Heart right ventricle (tissue), 16 donors: ENCODE data around the gene ST6GALNAC3. TPM values are rescaled to one million over a fixed set of nuclear protein-coding genes. Genes with fewer than 3 reads are reported as not detected.

Experiments used
- ATAC-seq, 8 donors: fragments of 200-7000 bp; cut with Tn5 transposase; one replicate each; pipeline ENCODE4 v1.9.1; 2020; ENCODE audit warnings: mild to moderate bottlenecking in 8 of 8, moderate library complexity in 8 of 8, moderate number of reproducible peaks in 1 of 8
- DNase-seq, 2 donors: peaks; one replicate each; pipeline ENCODE4 v3.0.0-alpha.2; 2020
- H3K27ac ChIP-seq, 10 donors: fragments of 200-600 bp; sonication (generic) in 2 of 10; one replicate each; pipeline versions ENCODE4 v1.5.0 to v1.8.0; 2020 to 2022; ENCODE audit warnings: mild to moderate bottlenecking in 3 of 10
- H3K27me3 ChIP-seq, 7 donors: fragments of 200-600 bp; one replicate each; pipeline ENCODE4 v1.8.0; 2021 to 2022; ENCODE audit warnings: mild to moderate bottlenecking in 2 of 7
- H3K36me3 ChIP-seq, 9 donors: fragments of 200-600 bp; sonication (generic) in 1 of 9; one replicate each; pipeline versions ENCODE4 v1.5.0 to v1.8.0; 2020 to 2022; ENCODE audit warnings: mild to moderate bottlenecking in 2 of 9
- H3K4me1 ChIP-seq, 9 donors: fragments of 200-600 bp; sonication (generic) in 1 of 9; one replicate each; pipeline versions ENCODE4 v1.5.0 to v1.8.0; 2020 to 2022; ENCODE audit warnings: mild to moderate bottlenecking in 4 of 9
- H3K4me3 ChIP-seq, 10 donors: fragments of 200-600 bp; sonication (generic) in 2 of 10; one replicate each; pipeline versions ENCODE4 v1.5.0 to v1.8.0; 2020 to 2022; ENCODE audit warnings: mild to moderate bottlenecking in 7 of 10, moderate library complexity in 2 of 10
- H3K9me3 ChIP-seq, 11 donors: fragments of 200-600 bp in 10 of 11; sonication (generic) in 2 of 11; one replicate each; pipeline versions ENCODE4 v1.5.0 to v1.8.0; 2013 to 2022; ENCODE audit warnings: mild to moderate bottlenecking in 2 of 11, control low read depth in 1 of 11, moderate library complexity in 1 of 11
- CTCF ChIP-seq, 9 donors: fragments of 200-600 bp; sonication (generic) in 2 of 9; IDR thresholded peaks; one replicate each; pipeline versions ENCODE4 v1.5.0 to v1.8.0; 2021 to 2022; ENCODE audit warnings: antibody characterized with exemption in 9 of 9, mild to moderate bottlenecking in 5 of 9, moderate library complexity in 1 of 9
- WGBS, 2 donors: extraction: QIAGEN DNeasy Blood & Tissue Kit; methylation state at CpG; one replicate each; pipeline ENCODE4 v1.1.7; 2013; ENCODE audit warnings: inconsistent platforms in 1 of 2; 5-methylcytosine and 5-hydroxymethylcytosine counted together
- intact Hi-C, 10 donors: fragments of 100-400 bp; cut with DNase I; formaldehyde crosslinking; loops; one replicate each; pipeline versions ENCODE4 v1.11.1 to v1.14.2; 2022
- polyA plus RNA-seq, 2 donors: library from polyadenylated mRNA; stranded (reverse); fragments of 200-250 nt; gene quantifications; one replicate each; pipeline ENCODE4 v1.2.3, GENCODE V29; 2013
- total RNA-seq, 10 donors: library from RNA; stranded (reverse); fragmentation: NEBNext Ultra II Directional in 3 of 10; extraction: Animal tissue kit (Norgen Biotek cat#: 25700) in 3 of 10; gene quantifications; one replicate each; pipeline versions ENCODE4 v1.2.1 to v1.2.4, GENCODE V29; 2021 to 2023
- donor health status: Arrhythmogenic right ventricular cardiomyopathy.
- donor health status: ischemic (EF 13 %, LVEDD 7.1; RV severe dilation, severe dysfunction).
- donor health status: healthy with polysubstance abuse.
- donor health status: DM: no; HTN: yes; CAD: no.
- donor health status: DM: no; HTN: no; CAD: no.
- donor health status: ischemic (EF 25% LVEDD 6.9; RV normal size, moderate dysfunction).
- donor health status: ischemic (EF 25% LVEDD 5.7; RV mildly dilated, moderate dysfunction).
- donor health status: healthy.
- donor health status: DM: yes; HTN: yes; CAD: no.
- donor health status: Ischemic cardiomyopathy.
- donor health status: ischemic (EF 35%, LVEDD 5.7; RV mildly dilated, moderate dysfunction).
- donor health status: nonischemic (EF 11% LVEDD 7.7; RV severe dilation, severe dysfunction).
- donor health status: DM: yes; HTN: yes; CAD: no.
- donor health status: PGD.
- donor health status: ischemic (EF 29% LVEDD 5.4; RV normal size, mild dysfunction).
- donor health status: nonischemic (EF 23%, LVEDD 6.1; RV moderate dilation, normal function).

The ST6GALNAC3 gene
- total and polyA plus RNA-seq, 12 donors = 2.8 to 10.3 (median 4.8) TPM

DNA sequence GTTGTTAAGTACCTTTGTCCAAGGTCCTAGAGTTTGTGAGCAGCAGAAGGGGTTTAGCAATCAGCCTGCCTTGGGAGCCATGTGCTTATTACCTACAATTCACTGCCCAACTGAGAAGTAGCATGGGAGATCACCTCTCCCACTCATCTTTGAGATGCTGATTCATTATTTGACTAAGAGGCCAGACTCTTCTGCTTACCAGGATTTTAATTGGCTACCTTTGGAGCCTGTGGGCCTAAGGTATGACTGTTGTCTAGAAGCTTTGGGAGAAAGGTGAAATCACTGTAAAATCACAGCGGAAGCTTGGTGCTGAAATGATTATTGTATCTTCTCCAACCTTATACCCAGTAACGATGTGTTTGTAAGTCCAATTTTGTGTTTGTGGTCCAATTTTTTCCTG, 213.4 kb downstream of the ST6GALNAC3 start:
- Histone ChIP-seq H3K4me1 (peaks cover 0 to 7% (median 0%) of the 10 kb centered on the region in 9 donors), H3K9me3 (no peaks in the 10 kb centered on the region), H3K36me3 (no peaks in the 10 kb centered on the region), H3K27ac (no peak overlapping the region), H3K4me3 (no peak overlapping the region), H3K27me3 (no peaks in the 10 kb centered on the region)
- no peak for ATAC-seq
- WGBS, 2 donors = 97 to 98% methylated on average over 2 of the region's 2 CpGs
- intact Hi-C loops = no loop called here
- DNase-seq = no peak
- no peak for TF ChIP-seq CTCF (IDR thresholded peaks at IDR 0.05)

GRCh38 chr1:76288758-76289483, 214.4 kb downstream of the ST6GALNAC3 start:
- WGBS, 2 donors = 93 to 94% methylated on average over 5 of the region's 5 CpGs
- no peaks in the 10 kb centered on the region for H3K9me3 ChIP-seq
- ATAC-seq (no peak), DNase-seq (no peak)
- no peak for TF ChIP-seq CTCF (IDR thresholded peaks at IDR 0.05)
- H3K27ac ChIP-seq = no peak overlapping the region
- intact Hi-C loops = no loop called here
- H3K27me3 ChIP-seq = no peaks in the 10 kb centered on the region
- H3K36me3 ChIP-seq = no peaks in the 10 kb centered on the region
- H3K4me1 ChIP-seq = peaks cover 0 to 7% (median 0%) of the 10 kb centered on the region in 9 donors
- H3K4me3 ChIP-seq = no peak overlapping the region

DNA sequence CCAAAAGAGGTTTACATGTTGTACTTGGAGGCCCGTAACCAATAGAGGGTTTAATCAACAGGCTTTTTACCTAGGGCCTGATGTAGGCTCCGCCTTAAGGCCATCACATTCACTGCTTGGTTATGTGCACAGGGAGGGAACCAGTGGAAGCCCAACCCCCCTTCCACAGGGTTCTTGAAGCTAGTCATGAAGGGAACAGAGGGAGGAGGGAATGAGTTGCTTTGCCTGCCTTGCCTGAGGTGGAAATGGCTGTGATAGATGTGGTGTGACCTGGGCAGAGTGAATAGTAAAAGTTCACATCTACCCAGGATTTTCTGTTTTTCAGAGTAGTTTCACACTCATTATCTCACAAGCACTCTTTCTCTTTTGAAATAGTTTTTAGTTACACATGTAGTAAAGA, 215.1 kb downstream of the ST6GALNAC3 start:
- no peak overlapping the region for H3K27ac ChIP-seq
- no peaks in the 10 kb centered on the region for H3K36me3 ChIP-seq
- H3K27me3 ChIP-seq = no peaks in the 10 kb centered on the region
- 92 to 95% methylated on average over 2 of the region's 2 CpGs for WGBS, 2 donors
- no peak for DNase-seq
- peaks cover 0 to 7% (median 0%) of the 10 kb centered on the region in 9 donors for H3K4me1 ChIP-seq
- no peak for TF ChIP-seq CTCF (IDR thresholded peaks at IDR 0.05)
- no peak for ATAC-seq
- no peak overlapping the region for H3K4me3 ChIP-seq
- intact Hi-C loops = no loop called here
- H3K9me3 ChIP-seq = no peaks in the 10 kb centered on the region

- H3K4me3 ChIP-seq = no peak overlapping the region
- TF ChIP-seq CTCF (IDR thresholded peaks at IDR 0.05) = no peak
- no peaks in the 10 kb centered on the region for H3K27me3 ChIP-seq
- no peak for DNase-seq
- peaks cover 0 to 7% (median 0%) of the 10 kb centered on the region in 9 donors for H3K4me1 ChIP-seq
- no peak for ATAC-seq
- H3K36me3 ChIP-seq = no peaks in the 10 kb centered on the region
- H3K9me3 ChIP-seq = no peaks in the 10 kb centered on the region
- intact Hi-C loops = no loop called here
- WGBS, 2 donors = 88 to 90% methylated on average over 2 of the region's 2 CpGs
- H3K27ac ChIP-seq = no peak overlapping the region
Measured at GRCh38 chr1:76290271-76290670, 215.7 kb downstream of the ST6GALNAC3 start.
